Body of pancreas (tissue), 4 donors: ENCODE results near the gene CACNA1G.

Experiments
- POLR2A ChIP-seq, 3 donors: fragments of 450-650 bp; IDR thresholded peaks; one replicate each; pipeline ENCODE4 v1.6.1; 2016; ENCODE audit warnings: antibody characterized with exemption in 3 of 3, mild to moderate bottlenecking in 2 of 3
- TF ChIP-seq, protein P1 (sequence below), 7 experiments: fragments of 450-650 bp in 4 of 7; fragments of 200-600 bp in 3 of 7; sonication (generic) in 3 of 7; IDR thresholded peaks; one replicate each; pipeline ENCODE4 v1.5.1; 2016 to 2019; ENCODE audit warnings: antibody characterized with exemption in 7 of 7

DNA sequence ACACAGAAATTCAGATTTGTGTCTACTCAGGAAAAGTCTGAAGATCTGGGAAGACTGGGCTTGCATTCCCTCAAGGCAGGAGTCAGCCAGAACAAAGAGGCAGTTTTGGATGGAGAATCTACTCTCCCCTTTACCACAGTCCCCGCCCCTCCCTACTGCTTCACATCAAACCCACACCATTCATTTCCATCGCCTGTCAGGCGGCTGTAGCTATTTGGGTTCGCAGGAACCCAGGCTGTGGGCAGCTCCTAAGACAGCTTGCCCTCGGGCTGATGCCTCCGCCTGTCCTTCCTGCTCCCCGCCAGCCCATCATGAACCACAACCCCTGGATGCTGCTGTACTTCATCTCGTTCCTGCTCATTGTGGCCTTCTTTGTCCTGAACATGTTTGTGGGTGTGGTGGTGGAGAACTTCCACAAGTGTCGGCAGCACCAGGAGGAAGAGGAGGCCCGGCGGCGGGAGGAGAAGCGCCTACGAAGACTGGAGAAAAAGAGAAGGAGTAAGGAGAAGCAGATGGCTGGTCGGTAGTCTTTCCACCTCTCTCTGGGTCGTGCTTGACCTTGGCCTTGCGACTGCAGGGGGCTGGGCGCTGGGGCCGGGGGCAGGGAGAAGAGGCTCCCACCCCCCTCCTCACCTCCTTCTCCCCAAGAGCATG lies 47.1 kb downstream of the CACNA1G start:
- no peak for TF ChIP-seq POLR2A (IDR thresholded peaks at IDR 0.05)
- TF ChIP-seq, protein P1, sequence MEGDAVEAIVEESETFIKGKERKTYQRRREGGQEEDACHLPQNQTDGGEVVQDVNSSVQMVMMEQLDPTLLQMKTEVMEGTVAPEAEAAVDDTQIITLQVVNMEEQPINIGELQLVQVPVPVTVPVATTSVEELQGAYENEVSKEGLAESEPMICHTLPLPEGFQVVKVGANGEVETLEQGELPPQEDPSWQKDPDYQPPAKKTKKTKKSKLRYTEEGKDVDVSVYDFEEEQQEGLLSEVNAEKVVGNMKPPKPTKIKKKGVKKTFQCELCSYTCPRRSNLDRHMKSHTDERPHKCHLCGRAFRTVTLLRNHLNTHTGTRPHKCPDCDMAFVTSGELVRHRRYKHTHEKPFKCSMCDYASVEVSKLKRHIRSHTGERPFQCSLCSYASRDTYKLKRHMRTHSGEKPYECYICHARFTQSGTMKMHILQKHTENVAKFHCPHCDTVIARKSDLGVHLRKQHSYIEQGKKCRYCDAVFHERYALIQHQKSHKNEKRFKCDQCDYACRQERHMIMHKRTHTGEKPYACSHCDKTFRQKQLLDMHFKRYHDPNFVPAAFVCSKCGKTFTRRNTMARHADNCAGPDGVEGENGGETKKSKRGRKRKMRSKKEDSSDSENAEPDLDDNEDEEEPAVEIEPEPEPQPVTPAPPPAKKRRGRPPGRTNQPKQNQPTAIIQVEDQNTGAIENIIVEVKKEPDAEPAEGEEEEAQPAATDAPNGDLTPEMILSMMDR (IDR thresholded peaks at IDR 0.05), result no peak
